ENCODE measurements around the gene CLDND2.

The CLDND2 gene

DNA sequence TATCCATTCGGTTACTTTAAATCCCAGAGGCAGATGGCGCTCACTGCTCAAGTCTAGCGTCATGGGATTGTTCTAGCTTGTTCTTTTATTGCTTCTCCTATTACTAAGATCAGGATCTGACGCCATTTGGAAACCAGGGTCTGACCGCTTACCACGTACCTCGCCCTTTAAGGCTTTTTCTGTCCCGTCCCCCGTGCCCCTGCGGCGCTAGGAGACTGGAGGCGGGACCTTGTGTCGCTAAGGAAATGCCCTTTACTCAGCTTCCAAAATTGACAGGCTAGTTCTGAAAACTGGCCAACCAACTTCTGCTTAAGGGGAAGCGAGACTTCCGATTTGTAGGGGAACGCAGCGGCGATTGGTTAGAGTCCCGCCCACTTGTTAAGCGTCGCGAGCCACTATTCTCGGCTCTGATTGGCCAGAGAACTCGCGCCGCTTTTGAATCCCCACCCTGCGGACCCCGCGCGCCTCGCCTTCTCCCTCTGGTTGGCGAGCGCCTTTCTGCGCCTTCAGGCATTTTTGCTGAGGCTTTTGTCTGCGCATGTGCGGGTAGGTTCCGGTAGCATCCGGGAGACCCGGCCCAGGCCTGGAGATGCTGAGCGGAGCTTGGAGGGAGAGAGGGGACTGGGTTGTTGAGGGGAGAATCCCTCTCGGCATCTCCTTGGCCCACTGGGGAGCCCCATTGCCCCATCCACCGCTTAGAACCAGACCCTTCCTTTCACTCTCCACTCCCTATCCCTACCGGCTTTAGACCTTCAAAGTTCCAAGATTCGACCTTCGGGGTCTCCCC is 25.4 kb upstream of the CLDND2 start (continued):
- TF ChIP-seq, protein P1, sequence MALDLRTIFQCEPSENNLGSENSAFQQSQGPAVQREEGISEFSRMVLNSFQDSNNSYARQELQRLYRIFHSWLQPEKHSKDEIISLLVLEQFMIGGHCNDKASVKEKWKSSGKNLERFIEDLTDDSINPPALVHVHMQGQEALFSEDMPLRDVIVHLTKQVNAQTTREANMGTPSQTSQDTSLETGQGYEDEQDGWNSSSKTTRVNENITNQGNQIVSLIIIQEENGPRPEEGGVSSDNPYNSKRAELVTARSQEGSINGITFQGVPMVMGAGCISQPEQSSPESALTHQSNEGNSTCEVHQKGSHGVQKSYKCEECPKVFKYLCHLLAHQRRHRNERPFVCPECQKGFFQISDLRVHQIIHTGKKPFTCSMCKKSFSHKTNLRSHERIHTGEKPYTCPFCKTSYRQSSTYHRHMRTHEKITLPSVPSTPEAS (tag by site-specific recombination; IDR thresholded peaks at IDR 0.05) = no peak
- TF ChIP-seq ZNF138 (tag by site-specific recombination; IDR thresholded peaks at IDR 0.05; ENCODE audit: borderline replicate concordance) (no peak), ZNF529 (tag by site-specific recombination; IDR thresholded peaks at IDR 0.05; ENCODE audit: insufficient replicate concordance) (no peak), ZNF202 (tag by site-specific recombination; IDR thresholded peaks at IDR 0.05; ENCODE audit: borderline replicate concordance) (no peak), BCL11A (tag by site-specific recombination; IDR thresholded peaks at IDR 0.05; ENCODE audit: low read depth) (no peak), ZNF10 (tag by site-specific recombination; IDR thresholded peaks at IDR 0.05) (no peak), ZNF350 (tag by site-specific recombination; IDR thresholded peaks at IDR 0.05) (peak; percentile 95), HOXD13 (CRISPR knock-in tag; IDR thresholded peaks at IDR 0.05; ENCODE audit: borderline replicate concordance) (peak; percentile 59; the same call in 1 of the 2 replicates), ZNF157 (tag by site-specific recombination; IDR thresholded peaks at IDR 0.05) (no peak), OSR2 (tag by site-specific recombination; IDR thresholded peaks at IDR 0.05) (no peak), ZNF354C (tag by site-specific recombination; IDR thresholded peaks at IDR 0.05; ENCODE audit: borderline replicate concordance, low read depth) (no peak), ZNF654 (tag by site-specific recombination; IDR thresholded peaks at IDR 0.05; ENCODE audit: low read depth) (no peak), ZSCAN30 (tag by site-specific recombination; IDR thresholded peaks at IDR 0.05) (no peak; the same call in 1 of the 2 replicates), OVOL3 (tag by site-specific recombination; IDR thresholded peaks at IDR 0.05) (no peak), ZNF561 (tag by site-specific recombination; IDR thresholded peaks at IDR 0.05; ENCODE audit: borderline replicate concordance) (peak; percentile 100)
- TF ChIP-seq, protein P2, sequence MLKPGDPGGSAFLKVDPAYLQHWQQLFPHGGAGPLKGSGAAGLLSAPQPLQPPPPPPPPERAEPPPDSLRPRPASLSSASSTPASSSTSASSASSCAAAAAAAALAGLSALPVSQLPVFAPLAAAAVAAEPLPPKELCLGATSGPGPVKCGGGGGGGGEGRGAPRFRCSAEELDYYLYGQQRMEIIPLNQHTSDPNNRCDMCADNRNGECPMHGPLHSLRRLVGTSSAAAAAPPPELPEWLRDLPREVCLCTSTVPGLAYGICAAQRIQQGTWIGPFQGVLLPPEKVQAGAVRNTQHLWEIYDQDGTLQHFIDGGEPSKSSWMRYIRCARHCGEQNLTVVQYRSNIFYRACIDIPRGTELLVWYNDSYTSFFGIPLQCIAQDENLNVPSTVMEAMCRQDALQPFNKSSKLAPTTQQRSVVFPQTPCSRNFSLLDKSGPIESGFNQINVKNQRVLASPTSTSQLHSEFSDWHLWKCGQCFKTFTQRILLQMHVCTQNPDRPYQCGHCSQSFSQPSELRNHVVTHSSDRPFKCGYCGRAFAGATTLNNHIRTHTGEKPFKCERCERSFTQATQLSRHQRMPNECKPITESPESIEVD (tag by site-specific recombination; IDR thresholded peaks at IDR 0.05) = no peak
- TF ChIP-seq, protein P3, sequence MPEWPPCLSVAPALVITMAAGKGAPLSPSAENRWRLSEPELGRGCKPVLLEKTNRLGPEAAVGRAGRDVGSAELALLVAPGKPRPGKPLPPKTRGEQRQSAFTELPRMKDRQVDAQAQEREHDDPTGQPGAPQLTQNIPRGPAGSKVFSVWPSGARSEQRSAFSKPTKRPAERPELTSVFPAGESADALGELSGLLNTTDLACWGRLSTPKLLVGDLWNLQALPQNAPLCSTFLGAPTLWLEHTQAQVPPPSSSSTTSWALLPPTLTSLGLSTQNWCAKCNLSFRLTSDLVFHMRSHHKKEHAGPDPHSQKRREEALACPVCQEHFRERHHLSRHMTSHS (tag by site-specific recombination; IDR thresholded peaks at IDR 0.05) = no peak
- TF ChIP-seq, protein P4, sequence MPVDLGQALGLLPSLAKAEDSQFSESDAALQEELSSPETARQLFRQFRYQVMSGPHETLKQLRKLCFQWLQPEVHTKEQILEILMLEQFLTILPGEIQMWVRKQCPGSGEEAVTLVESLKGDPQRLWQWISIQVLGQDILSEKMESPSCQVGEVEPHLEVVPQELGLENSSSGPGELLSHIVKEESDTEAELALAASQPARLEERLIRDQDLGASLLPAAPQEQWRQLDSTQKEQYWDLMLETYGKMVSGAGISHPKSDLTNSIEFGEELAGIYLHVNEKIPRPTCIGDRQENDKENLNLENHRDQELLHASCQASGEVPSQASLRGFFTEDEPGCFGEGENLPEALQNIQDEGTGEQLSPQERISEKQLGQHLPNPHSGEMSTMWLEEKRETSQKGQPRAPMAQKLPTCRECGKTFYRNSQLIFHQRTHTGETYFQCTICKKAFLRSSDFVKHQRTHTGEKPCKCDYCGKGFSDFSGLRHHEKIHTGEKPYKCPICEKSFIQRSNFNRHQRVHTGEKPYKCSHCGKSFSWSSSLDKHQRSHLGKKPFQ (tag by site-specific recombination; IDR thresholded peaks at IDR 0.05) = no peak
- TF ChIP-seq, protein P5, sequence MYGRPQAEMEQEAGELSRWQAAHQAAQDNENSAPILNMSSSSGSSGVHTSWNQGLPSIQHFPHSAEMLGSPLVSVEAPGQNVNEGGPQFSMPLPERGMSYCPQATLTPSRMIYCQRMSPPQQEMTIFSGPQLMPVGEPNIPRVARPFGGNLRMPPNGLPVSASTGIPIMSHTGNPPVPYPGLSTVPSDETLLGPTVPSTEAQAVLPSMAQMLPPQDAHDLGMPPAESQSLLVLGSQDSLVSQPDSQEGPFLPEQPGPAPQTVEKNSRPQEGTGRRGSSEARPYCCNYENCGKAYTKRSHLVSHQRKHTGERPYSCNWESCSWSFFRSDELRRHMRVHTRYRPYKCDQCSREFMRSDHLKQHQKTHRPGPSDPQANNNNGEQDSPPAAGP (tag by site-specific recombination; IDR thresholded peaks at IDR 0.05) = no peak
- TF ChIP-seq, protein P6, sequence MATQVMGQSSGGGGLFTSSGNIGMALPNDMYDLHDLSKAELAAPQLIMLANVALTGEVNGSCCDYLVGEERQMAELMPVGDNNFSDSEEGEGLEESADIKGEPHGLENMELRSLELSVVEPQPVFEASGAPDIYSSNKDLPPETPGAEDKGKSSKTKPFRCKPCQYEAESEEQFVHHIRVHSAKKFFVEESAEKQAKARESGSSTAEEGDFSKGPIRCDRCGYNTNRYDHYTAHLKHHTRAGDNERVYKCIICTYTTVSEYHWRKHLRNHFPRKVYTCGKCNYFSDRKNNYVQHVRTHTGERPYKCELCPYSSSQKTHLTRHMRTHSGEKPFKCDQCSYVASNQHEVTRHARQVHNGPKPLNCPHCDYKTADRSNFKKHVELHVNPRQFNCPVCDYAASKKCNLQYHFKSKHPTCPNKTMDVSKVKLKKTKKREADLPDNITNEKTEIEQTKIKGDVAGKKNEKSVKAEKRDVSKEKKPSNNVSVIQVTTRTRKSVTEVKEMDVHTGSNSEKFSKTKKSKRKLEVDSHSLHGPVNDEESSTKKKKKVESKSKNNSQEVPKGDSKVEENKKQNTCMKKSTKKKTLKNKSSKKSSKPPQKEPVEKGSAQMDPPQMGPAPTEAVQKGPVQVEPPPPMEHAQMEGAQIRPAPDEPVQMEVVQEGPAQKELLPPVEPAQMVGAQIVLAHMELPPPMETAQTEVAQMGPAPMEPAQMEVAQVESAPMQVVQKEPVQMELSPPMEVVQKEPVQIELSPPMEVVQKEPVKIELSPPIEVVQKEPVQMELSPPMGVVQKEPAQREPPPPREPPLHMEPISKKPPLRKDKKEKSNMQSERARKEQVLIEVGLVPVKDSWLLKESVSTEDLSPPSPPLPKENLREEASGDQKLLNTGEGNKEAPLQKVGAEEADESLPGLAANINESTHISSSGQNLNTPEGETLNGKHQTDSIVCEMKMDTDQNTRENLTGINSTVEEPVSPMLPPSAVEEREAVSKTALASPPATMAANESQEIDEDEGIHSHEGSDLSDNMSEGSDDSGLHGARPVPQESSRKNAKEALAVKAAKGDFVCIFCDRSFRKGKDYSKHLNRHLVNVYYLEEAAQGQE (tag by site-specific recombination; IDR thresholded peaks at IDR 0.05) = no peak
- TF ChIP-seq, protein P7, sequence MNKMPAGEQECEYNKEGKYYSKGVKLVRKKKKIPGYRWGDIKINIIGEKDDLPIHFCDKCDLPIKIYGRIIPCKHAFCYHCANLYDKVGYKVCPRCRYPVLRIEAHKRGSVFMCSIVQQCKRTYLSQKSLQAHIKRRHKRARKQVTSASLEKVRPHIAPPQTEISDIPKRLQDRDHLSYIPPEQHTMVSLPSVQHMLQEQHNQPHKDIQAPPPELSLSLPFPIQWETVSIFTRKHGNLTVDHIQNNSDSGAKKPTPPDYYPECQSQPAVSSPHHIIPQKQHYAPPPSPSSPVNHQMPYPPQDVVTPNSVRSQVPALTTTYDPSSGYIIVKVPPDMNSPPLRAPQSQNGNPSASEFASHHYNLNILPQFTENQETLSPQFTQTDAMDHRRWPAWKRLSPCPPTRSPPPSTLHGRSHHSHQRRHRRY (tag by site-specific recombination; IDR thresholded peaks at IDR 0.05) = no peak
- TF ChIP-seq, protein P8, sequence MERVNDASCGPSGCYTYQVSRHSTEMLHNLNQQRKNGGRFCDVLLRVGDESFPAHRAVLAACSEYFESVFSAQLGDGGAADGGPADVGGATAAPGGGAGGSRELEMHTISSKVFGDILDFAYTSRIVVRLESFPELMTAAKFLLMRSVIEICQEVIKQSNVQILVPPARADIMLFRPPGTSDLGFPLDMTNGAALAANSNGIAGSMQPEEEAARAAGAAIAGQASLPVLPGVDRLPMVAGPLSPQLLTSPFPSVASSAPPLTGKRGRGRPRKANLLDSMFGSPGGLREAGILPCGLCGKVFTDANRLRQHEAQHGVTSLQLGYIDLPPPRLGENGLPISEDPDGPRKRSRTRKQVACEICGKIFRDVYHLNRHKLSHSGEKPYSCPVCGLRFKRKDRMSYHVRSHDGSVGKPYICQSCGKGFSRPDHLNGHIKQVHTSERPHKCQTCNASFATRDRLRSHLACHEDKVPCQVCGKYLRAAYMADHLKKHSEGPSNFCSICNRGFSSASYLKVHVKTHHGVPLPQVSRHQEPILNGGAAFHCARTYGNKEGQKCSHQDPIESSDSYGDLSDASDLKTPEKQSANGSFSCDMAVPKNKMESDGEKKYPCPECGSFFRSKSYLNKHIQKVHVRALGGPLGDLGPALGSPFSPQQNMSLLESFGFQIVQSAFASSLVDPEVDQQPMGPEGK (tag by site-specific recombination; IDR thresholded peaks at IDR 0.05) = no peak
- TF ChIP-seq, protein P9, sequence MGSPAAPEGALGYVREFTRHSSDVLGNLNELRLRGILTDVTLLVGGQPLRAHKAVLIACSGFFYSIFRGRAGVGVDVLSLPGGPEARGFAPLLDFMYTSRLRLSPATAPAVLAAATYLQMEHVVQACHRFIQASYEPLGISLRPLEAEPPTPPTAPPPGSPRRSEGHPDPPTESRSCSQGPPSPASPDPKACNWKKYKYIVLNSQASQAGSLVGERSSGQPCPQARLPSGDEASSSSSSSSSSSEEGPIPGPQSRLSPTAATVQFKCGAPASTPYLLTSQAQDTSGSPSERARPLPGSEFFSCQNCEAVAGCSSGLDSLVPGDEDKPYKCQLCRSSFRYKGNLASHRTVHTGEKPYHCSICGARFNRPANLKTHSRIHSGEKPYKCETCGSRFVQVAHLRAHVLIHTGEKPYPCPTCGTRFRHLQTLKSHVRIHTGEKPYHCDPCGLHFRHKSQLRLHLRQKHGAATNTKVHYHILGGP (tag by site-specific recombination; IDR thresholded peaks at IDR 0.05) = no peak
